Kidney (tissue), 14 donors: Measurements from ENCODE around the gene STK31. TPM values are rescaled to one million over a fixed set of nuclear protein-coding genes. Genes with fewer than 3 reads are reported as not detected.

Experiments
- DNase-seq, 5 donors: peaks; one replicate each; pipeline ENCODE4 v3.0.0-alpha.2; 2013 to 2020
- FAIRE-seq: peaks from 2 replicates; lab custom pipeline; 2012; peaks lifted over from hg19 to GRCh38; lab: Jason Lieb, UNC
- H3K27ac ChIP-seq, 2 donors: one replicate each; pipeline ENCODE4 v1.7.0; 2013; ENCODE audit warnings: low read depth in 2 of 2, low read length in 2 of 2, inconsistent platforms in 1 of 2
- H3K27me3 ChIP-seq: one replicate; pipeline ENCODE4 v1.7.1; 2013; ENCODE audit warnings: low read length, inconsistent platforms; ENCODE audit not compliant: control insufficient read depth, insufficient read depth
- H3K36me3 ChIP-seq, 3 donors: one replicate each; pipeline versions ENCODE4 v1.7.0 to v1.7.1; 2013; ENCODE audit warnings: low read length in 3 of 3, control low read depth in 1 of 3, inconsistent platforms in 1 of 3; ENCODE audit not compliant: insufficient read depth in 3 of 3, control insufficient read depth in 2 of 3
- H3K4me1 ChIP-seq, 3 donors: one replicate each; pipeline versions ENCODE4 v1.7.0 to v1.7.1; 2013; ENCODE audit warnings: low read length in 3 of 3, inconsistent platforms in 1 of 3, low read depth in 1 of 3; ENCODE audit not compliant: control insufficient read depth in 2 of 3, insufficient read depth in 2 of 3
- H3K4me3 ChIP-seq, 3 donors: one replicate each; pipeline versions ENCODE4 v1.7.0 to v1.8.1; 2013; ENCODE audit warnings: low read length in 3 of 3, control low read depth in 1 of 3, inconsistent platforms in 1 of 3
- H3K9ac ChIP-seq, 3 donors: one replicate each; pipeline versions ENCODE4 v1.7.0 to v1.7.1; 2013; ENCODE audit warnings: low read length in 3 of 3, control low read depth in 1 of 3, inconsistent platforms in 1 of 3
- H3K9me3 ChIP-seq, 3 donors: one replicate each; pipeline versions ENCODE4 v1.7.0 to v1.7.1; 2013; ENCODE audit warnings: low read length in 3 of 3, control low read depth in 1 of 3, inconsistent platforms in 1 of 3; ENCODE audit not compliant: control insufficient read depth in 2 of 3, insufficient read depth in 1 of 3
- intact Hi-C: fragments of 100-400 bp; cut with DNase I; formaldehyde crosslinking; loops from one replicate; pipeline ENCODE4 v1.11.1; 2022
- polyA plus RNA-seq: library from polyadenylated mRNA; stranded (reverse); fragments of 350-450 nt; fragmentation: Illumina TruSeq; extraction: RNeasy Lipid Tissue Mini Kit (QIAGEN cat#74804); gene quantifications from one replicate; pipeline ENCODE4 v1.2.3, GENCODE V29; 2014; ENCODE audit warnings: low read depth, low replicate concordance; ENCODE audit not compliant: insufficient read depth
- total RNA-seq: library from RNA; stranded (reverse); fragmentation: NEBNext Ultra II Directional; extraction: Animal tissue kit (Norgen Biotek cat#: 25700); gene quantifications from one replicate; pipeline ENCODE4 v1.2.1, GENCODE V29; 2021
- TF ChIP-seq, protein P1 (sequence below): IDR thresholded peaks from 3 replicates; pipeline ENCODE4 v1.5.1; 2012; ENCODE audit warnings: mild to moderate bottlenecking, moderate library complexity, borderline replicate concordance; ENCODE audit not compliant: insufficient read depth; ENCODE audit errors: extremely low read depth
- donor health status: control.
- donor health status: control.
- donor health status: control.
- donor health status: control.
- donor health status: control.
- donor health status: DM: yes; HTN: yes; CAD: no.
- donor health status: Normal renal cell carcinoma (clear cell type).

STK31 gene
- total and polyA plus RNA-seq, 2 donors from 2014 or later, result 0.15 to 0.44 TPM

GRCh38 chr7:23662984-23663313 is 47.1 kb upstream of the STK31 start:
- Histone ChIP-seq H3K27me3 (no peaks in the 10 kb centered on the region), H3K27ac (no peak overlapping the region), H3K9ac (no peak overlapping the region), H3K4me3 (no peak overlapping the region), H3K4me1 (no peaks in the 10 kb centered on the region), H3K9me3 (peaks cover 0 to 2% (median 0%) of the 10 kb centered on the region in 3 donors), H3K36me3 (no peaks in the 10 kb centered on the region)
- FAIRE-seq (no peak), DNase-seq (no peak)
- TF ChIP-seq, protein P1, sequence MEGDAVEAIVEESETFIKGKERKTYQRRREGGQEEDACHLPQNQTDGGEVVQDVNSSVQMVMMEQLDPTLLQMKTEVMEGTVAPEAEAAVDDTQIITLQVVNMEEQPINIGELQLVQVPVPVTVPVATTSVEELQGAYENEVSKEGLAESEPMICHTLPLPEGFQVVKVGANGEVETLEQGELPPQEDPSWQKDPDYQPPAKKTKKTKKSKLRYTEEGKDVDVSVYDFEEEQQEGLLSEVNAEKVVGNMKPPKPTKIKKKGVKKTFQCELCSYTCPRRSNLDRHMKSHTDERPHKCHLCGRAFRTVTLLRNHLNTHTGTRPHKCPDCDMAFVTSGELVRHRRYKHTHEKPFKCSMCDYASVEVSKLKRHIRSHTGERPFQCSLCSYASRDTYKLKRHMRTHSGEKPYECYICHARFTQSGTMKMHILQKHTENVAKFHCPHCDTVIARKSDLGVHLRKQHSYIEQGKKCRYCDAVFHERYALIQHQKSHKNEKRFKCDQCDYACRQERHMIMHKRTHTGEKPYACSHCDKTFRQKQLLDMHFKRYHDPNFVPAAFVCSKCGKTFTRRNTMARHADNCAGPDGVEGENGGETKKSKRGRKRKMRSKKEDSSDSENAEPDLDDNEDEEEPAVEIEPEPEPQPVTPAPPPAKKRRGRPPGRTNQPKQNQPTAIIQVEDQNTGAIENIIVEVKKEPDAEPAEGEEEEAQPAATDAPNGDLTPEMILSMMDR, result no peak
- intact Hi-C loops, result no loop called here

GRCh38 chr7:23664122-23664521 is 45.9 kb upstream of the STK31 start:
- DNase-seq (no peak), FAIRE-seq (no peak)
- no peaks in the 10 kb centered on the region for H3K4me1 ChIP-seq
- H3K36me3 ChIP-seq, result no peaks in the 10 kb centered on the region
- H3K9ac ChIP-seq, result no peak overlapping the region
- no peak overlapping the region for H3K4me3 ChIP-seq
- intact Hi-C loops, result no loop called here
- TF ChIP-seq, protein P1, result no peak
- H3K9me3 ChIP-seq, result no peaks in the 10 kb centered on the region
- no peaks in the 10 kb centered on the region for H3K27me3 ChIP-seq
- no peak overlapping the region for H3K27ac ChIP-seq

DNA sequence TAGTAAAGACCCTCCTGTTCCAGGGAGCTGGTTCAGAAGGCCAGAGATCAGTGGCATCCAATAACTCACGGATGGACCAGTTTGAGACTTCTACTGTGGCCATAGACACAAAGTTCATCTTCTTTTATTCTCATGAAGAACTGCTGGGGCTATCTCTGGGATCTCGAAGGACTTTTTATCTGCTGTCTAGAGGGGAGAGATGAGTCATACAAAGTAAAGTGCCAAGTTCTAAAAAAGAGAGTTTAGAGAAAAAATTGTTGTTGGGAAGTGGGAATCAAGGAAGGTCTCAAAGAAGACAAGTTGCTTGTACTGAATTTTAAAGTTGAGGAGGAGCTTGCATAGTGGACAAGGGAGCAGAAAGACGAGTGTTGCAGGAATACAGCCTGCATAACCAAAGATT is 38.0 kb upstream of the STK31 start:
- H3K4me3 ChIP-seq, result no peak overlapping the region
- H3K4me1 ChIP-seq, result no peaks in the 10 kb centered on the region
- H3K27me3 ChIP-seq, result no peaks in the 10 kb centered on the region
- FAIRE-seq (no peak), DNase-seq (no peak)
- TF ChIP-seq, protein P1, result no peak
- no peaks in the 10 kb centered on the region for H3K9me3 ChIP-seq
- no peak overlapping the region for H3K9ac ChIP-seq
- no peaks in the 10 kb centered on the region for H3K36me3 ChIP-seq
- H3K27ac ChIP-seq, result no peak overlapping the region
- intact Hi-C loops, result no loop called here

DNA sequence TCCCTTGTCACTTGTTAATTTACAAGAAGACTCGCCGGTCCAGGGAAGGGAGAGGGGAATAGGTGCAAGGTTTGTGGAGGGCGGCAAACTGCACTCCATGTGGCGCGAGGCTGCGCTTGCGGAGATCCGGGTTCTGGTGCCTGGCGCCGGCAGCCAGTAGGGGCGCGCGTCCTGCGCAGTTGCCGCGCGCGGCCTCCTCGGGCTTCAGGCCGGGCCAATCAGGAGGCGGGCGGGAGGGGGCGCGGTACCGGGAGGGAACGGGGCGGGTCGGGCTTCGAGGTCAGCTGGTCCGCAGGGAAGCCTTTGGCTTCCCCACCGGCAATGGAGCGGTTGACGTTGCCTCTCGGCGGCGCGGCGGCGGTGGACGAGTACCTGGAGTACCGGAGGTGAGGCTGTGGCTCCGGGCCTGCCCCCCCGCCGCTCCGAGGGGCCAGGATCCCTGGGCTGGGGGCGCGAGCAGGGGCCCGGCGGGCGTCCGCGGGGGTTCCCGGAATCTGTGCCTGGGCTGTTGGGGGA is 30.1 kb upstream of the STK31 start, which contains the start of gene FAM221A:
Gene FAM221A, plus strand, starts transcription at position 302 of the 516 bp plus-strand sequence. Its CDS starts 20 bp downstream, at position 322.
- Histone ChIP-seq H3K9ac (peak within 1 kb of the TSS; percentile 63 to 89 (median 76)), H3K9me3 (no peaks in the 10 kb centered on the region), H3K27me3 (no peaks in the 10 kb centered on the region), H3K4me3 (peak within 1 kb of the TSS; percentile 81 to 92 (median 89)), H3K27ac (peak within 1 kb of the TSS; percentile 44 to 66), H3K36me3 (no peaks in the 10 kb centered on the region), H3K4me1 (peaks cover 0 to 4% (median 3%) of the 10 kb centered on the region in 3 donors)
- TF ChIP-seq, protein P1, result peak; percentile 56
- DNase-seq (peak; percentile 91 to 96 (median 93)), FAIRE-seq (no peak)
- intact Hi-C loops, result no loop called here
